Measurements from ENCODE around the gene MAMLD1.

MAMLD1 gene

GRCh38 chrX:150506020-150506419 lies 142.9 kb downstream of the MAMLD1 start:
- H3K4me3 ChIP-seq (ENCODE audit: low read depth, low read length) = no peak overlapping the region
- no peaks in the 10 kb centered on the region for H3K36me3 ChIP-seq (ENCODE audit: control insufficient read depth in 2 of 2, insufficient read depth in 1 of 2, low read length in 2 of 2)
- TF ChIP-seq ZBTB1 (tag by site-specific recombination; IDR thresholded peaks at IDR 0.05) (no peak), ZNF76 (tag by site-specific recombination; IDR thresholded peaks at IDR 0.05; ENCODE audit: borderline replicate concordance, low read depth) (no peak), ZNF292 (tag by site-specific recombination; IDR thresholded peaks at IDR 0.05; ENCODE audit: borderline replicate concordance, low read depth) (no peak), ZNF354C (tag by site-specific recombination; IDR thresholded peaks at IDR 0.05; ENCODE audit: borderline replicate concordance, low read depth) (no peak), PBX3 (CRISPR knock-in tag; IDR thresholded peaks at IDR 0.05) (no peak), ZSCAN5A (tag by site-specific recombination; IDR thresholded peaks at IDR 0.05) (no peak), ZBTB7A (tag by site-specific recombination; IDR thresholded peaks at IDR 0.05; ENCODE audit: low read depth) (no peak), ZNF24 (tag by site-specific recombination; IDR thresholded peaks at IDR 0.05) (no peak), ZNF221 (tag by site-specific recombination; IDR thresholded peaks at IDR 0.05; ENCODE audit: borderline replicate concordance) (no peak)
- H3K9me3 ChIP-seq (ENCODE audit: control insufficient read depth, insufficient read depth, low read depth, low read length) = no peaks in the 10 kb centered on the region
- ChIA-PET CTCF (no interaction called here), POLR2A (no interaction called here)
- no peaks in the 10 kb centered on the region for H3K4me1 ChIP-seq (ENCODE audit: control insufficient read depth, insufficient read depth, low read length)
- no peak overlapping the region for H3K27ac ChIP-seq (ENCODE audit: extremely low read depth, low read depth, low read length)

GRCh38 chrX:150506486-150506885 lies 143.4 kb downstream of the MAMLD1 start:
- Histone ChIP-seq H3K27ac (ENCODE audit: extremely low read depth, low read depth, low read length) (no peak overlapping the region), H3K4me3 (ENCODE audit: low read depth, low read length) (no peak overlapping the region), H3K9me3 (ENCODE audit: control insufficient read depth, insufficient read depth, low read depth, low read length) (no peaks in the 10 kb centered on the region), H3K4me1 (ENCODE audit: control insufficient read depth, insufficient read depth, low read length) (no peaks in the 10 kb centered on the region), H3K36me3 (ENCODE audit: control insufficient read depth in 2 of 2, insufficient read depth in 1 of 2, low read length in 2 of 2) (no peaks in the 10 kb centered on the region)
- CTCF ChIA-PET = no interaction called here
- no peak for TF ChIP-seq ZNF416 (tag by site-specific recombination; IDR thresholded peaks at IDR 0.05)
- TF ChIP-seq ZNF18 (tag by site-specific recombination; IDR thresholded peaks at IDR 0.05) = no peak
- no peak for TF ChIP-seq KLF1 (tag by site-specific recombination; IDR thresholded peaks at IDR 0.05)
- TF ChIP-seq ZNF398 (tag by site-specific recombination; IDR thresholded peaks at IDR 0.05) = no peak
- POLR2A ChIA-PET = no interaction called here

GRCh38 chrX:150507251-150507856 lies 144.2 kb downstream of the MAMLD1 start:
- no peak overlapping the region for H3K27ac ChIP-seq (ENCODE audit: extremely low read depth, low read depth, low read length)
- H3K4me1 ChIP-seq (ENCODE audit: control insufficient read depth, insufficient read depth, low read length) = no peaks in the 10 kb centered on the region
- no peaks in the 10 kb centered on the region for H3K9me3 ChIP-seq (ENCODE audit: control insufficient read depth, insufficient read depth, low read depth, low read length)
- H3K36me3 ChIP-seq (ENCODE audit: control insufficient read depth in 2 of 2, insufficient read depth in 1 of 2, low read length in 2 of 2) = no peaks in the 10 kb centered on the region
- CTCF ChIA-PET = interaction anchor here (0.6 kb wide), 1 partner anchor 188 kb away, joined by 3 read pairs; no protein-coding TSS in a partner anchor
- POLR2A ChIA-PET = no interaction called here
- TF ChIP-seq ZNF121 (tag by site-specific recombination; IDR thresholded peaks at IDR 0.05) (no peak), ZNF292 (tag by site-specific recombination; IDR thresholded peaks at IDR 0.05; ENCODE audit: borderline replicate concordance, low read depth) (no peak), TCF7L2 (IDR thresholded peaks at IDR 0.05; ENCODE audit: borderline replicate concordance, low read depth, low read length) (no peak)
- H3K4me3 ChIP-seq (ENCODE audit: low read depth, low read length) = no peak overlapping the region

Data from HEK293 (cell line).